Parathyroid adenoma (tissue), 2 donors: Measurements from ENCODE around the gene PCDHGC5.

Experiments used
- H2AFZ ChIP-seq: fragments of 300-600 bp; sonication (generic); one replicate; pipeline ENCODE4 v1.7.0; 2017; ENCODE audit warnings: antibody characterized with exemption, mild to moderate bottlenecking
- H3K27ac ChIP-seq: fragments of 300-600 bp; sonication (generic); one replicate; pipeline ENCODE4 v1.7.0; 2017
- H3K27me3 ChIP-seq: fragments of 300-600 bp; sonication (generic); one replicate; pipeline ENCODE4 v1.7.0; 2017; ENCODE audit warnings: low read length; ENCODE audit not compliant: control insufficient read depth, insufficient read depth
- H3K36me3 ChIP-seq: fragments of 300-600 bp; sonication (generic); one replicate; pipeline ENCODE4 v1.7.0; 2017; ENCODE audit warnings: low read length; ENCODE audit not compliant: control insufficient read depth, insufficient read depth
- H3K4me1 ChIP-seq: fragments of 300-600 bp; sonication (generic); one replicate; pipeline ENCODE4 v1.7.0; 2017; ENCODE audit warnings: control low read depth
- H3K4me2 ChIP-seq: fragments of 300-600 bp; sonication (generic); one replicate; pipeline ENCODE4 v1.7.0; 2017; ENCODE audit warnings: low read length
- H3K4me3 ChIP-seq: fragments of 300-600 bp; sonication (generic); one replicate; pipeline ENCODE4 v1.7.0; 2017; ENCODE audit warnings: low read depth, low read length
- H3K79me2 ChIP-seq: fragments of 300-600 bp; sonication (generic); one replicate; pipeline ENCODE4 v1.7.0; 2017; ENCODE audit warnings: control low read depth
- H3K9ac ChIP-seq: fragments of 300-600 bp; sonication (generic); one replicate; pipeline ENCODE4 v1.7.0; 2017; ENCODE audit warnings: mild to moderate bottlenecking
- H3K9me3 ChIP-seq: fragments of 300-600 bp; sonication (generic); one replicate; pipeline ENCODE4 v1.7.0; 2017; ENCODE audit warnings: low read length; ENCODE audit not compliant: control insufficient read depth
- CTCF ChIP-seq: fragments of 300-600 bp; sonication (generic); IDR thresholded peaks from one replicate; pipeline ENCODE4 v1.7.0; 2017; ENCODE audit warnings: antibody characterized with exemption, mild to moderate bottlenecking
- donor health status: primary hyperparathyroidism.

Gene PCDHGC5

GRCh38 chr5:141477815-141478214 is 11.1 kb upstream of the PCDHGC5 start:
- H3K27me3 ChIP-seq, result no peaks in the 10 kb centered on the region
- no peak overlapping the region for H3K27ac ChIP-seq
- peaks cover 28% of the 10 kb centered on the region for H3K4me1 ChIP-seq
- H2AFZ ChIP-seq, result no peak overlapping the region
- no peaks in the 10 kb centered on the region for H3K9me3 ChIP-seq
- H3K4me3 ChIP-seq, result no peak overlapping the region
- peaks cover 49% of the 10 kb centered on the region for H3K79me2 ChIP-seq
- no peak for TF ChIP-seq CTCF
- H3K36me3 ChIP-seq, result no peaks in the 10 kb centered on the region
- peak overlapping the region; percentile 18 for H3K4me2 ChIP-seq
- H3K9ac ChIP-seq, result no peak overlapping the region

- Histone ChIP-seq H3K79me2 (peaks cover 54% of the 10 kb centered on the region), H2AFZ (no peak overlapping the region), H3K27ac (no peak overlapping the region), H3K4me3 (no peak overlapping the region), H3K36me3 (no peaks in the 10 kb centered on the region), H3K4me2 (peak overlapping the region; percentile 18), H3K4me1 (peaks cover 28% of the 10 kb centered on the region), H3K9ac (no peak overlapping the region), H3K9me3 (no peaks in the 10 kb centered on the region), H3K27me3 (no peaks in the 10 kb centered on the region)
- peak; percentile 74 for TF ChIP-seq CTCF
Measured at GRCh38 chr5:141478321-141478945, 10.4 kb upstream of the PCDHGC5 start.

GRCh38 chr5:141479776-141480175 is 9.1 kb upstream of the PCDHGC5 start:
- H3K4me3 ChIP-seq, result no peak overlapping the region
- no peak overlapping the region for H3K9ac ChIP-seq
- no peaks in the 10 kb centered on the region for H3K9me3 ChIP-seq
- H2AFZ ChIP-seq, result no peak overlapping the region
- no peaks in the 10 kb centered on the region for H3K36me3 ChIP-seq
- H3K27me3 ChIP-seq, result no peaks in the 10 kb centered on the region
- no peak for TF ChIP-seq CTCF
- H3K27ac ChIP-seq, result no peak overlapping the region
- H3K4me1 ChIP-seq, result peaks cover 34% of the 10 kb centered on the region
- no peak overlapping the region for H3K4me2 ChIP-seq
- peaks cover 63% of the 10 kb centered on the region for H3K79me2 ChIP-seq

GRCh38 chr5:141483902-141484301 is 5.0 kb upstream of the PCDHGC5 start:
- Histone ChIP-seq H3K9ac (peak overlapping the region; percentile 0), H3K4me3 (no peak overlapping the region), H2AFZ (no peak overlapping the region), H3K27me3 (no peaks in the 10 kb centered on the region), H3K9me3 (no peaks in the 10 kb centered on the region), H3K79me2 (peaks cover 60% of the 10 kb centered on the region), H3K4me2 (no peak overlapping the region), H3K4me1 (peaks cover 17% of the 10 kb centered on the region), H3K36me3 (no peaks in the 10 kb centered on the region), H3K27ac (no peak overlapping the region)
- no peak for TF ChIP-seq CTCF

GRCh38 chr5:141484310-141484640 is 4.6 kb upstream of the PCDHGC5 start:
- Histone ChIP-seq H3K27ac (no peak overlapping the region), H3K9ac (peak overlapping the region; percentile 0), H3K4me2 (peak overlapping the region; percentile 43), H3K9me3 (no peaks in the 10 kb centered on the region), H3K4me3 (peak overlapping the region; percentile 13), H3K4me1 (peaks cover 16% of the 10 kb centered on the region), H3K36me3 (no peaks in the 10 kb centered on the region), H3K27me3 (no peaks in the 10 kb centered on the region), H2AFZ (no peak overlapping the region), H3K79me2 (peaks cover 61% of the 10 kb centered on the region)
- no peak for TF ChIP-seq CTCF
